Uterus (tissue), 2 donors: ENCODE results near the gene KSR2.

Source experiments
- POLR2A ChIP-seq, 2 donors: fragments of 450-650 bp; IDR thresholded peaks; one replicate each; pipeline ENCODE4 v1.6.1; 2016; ENCODE audit warnings: antibody characterized with exemption in 2 of 2, mild to moderate bottlenecking in 1 of 2, moderate library complexity in 1 of 2
- TF ChIP-seq, protein P1 (sequence below), 4 experiments: fragments of 200-600 bp in 2 of 4; fragments of 450-650 bp in 2 of 4; sonication (generic) in 2 of 4; IDR thresholded peaks; one replicate each; pipeline ENCODE4 v1.5.1; 2016 to 2019; ENCODE audit warnings: antibody characterized with exemption in 4 of 4, mild to moderate bottlenecking in 2 of 4, moderate library complexity in 1 of 4

DNA sequence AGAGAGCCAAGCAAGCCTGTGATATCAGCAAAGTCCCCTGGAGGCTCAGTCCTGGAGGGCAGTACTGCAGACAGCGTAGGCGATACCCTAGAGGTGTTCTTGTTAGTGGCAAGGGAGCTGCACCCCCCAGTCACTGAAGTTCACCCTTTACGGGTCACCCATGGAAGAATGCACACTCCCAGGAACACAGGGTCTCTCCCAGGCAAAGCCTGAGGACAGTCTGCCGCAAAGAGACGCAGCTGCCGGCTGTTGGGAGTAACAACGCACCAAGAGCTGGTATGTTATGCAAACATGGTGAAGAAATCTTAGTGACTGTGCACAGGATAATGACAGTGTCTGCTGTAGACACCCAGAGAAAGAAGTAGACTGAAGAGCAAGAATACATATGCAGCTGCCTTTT lies 563.9 kb downstream of the KSR2 start:
- TF ChIP-seq, protein P1, sequence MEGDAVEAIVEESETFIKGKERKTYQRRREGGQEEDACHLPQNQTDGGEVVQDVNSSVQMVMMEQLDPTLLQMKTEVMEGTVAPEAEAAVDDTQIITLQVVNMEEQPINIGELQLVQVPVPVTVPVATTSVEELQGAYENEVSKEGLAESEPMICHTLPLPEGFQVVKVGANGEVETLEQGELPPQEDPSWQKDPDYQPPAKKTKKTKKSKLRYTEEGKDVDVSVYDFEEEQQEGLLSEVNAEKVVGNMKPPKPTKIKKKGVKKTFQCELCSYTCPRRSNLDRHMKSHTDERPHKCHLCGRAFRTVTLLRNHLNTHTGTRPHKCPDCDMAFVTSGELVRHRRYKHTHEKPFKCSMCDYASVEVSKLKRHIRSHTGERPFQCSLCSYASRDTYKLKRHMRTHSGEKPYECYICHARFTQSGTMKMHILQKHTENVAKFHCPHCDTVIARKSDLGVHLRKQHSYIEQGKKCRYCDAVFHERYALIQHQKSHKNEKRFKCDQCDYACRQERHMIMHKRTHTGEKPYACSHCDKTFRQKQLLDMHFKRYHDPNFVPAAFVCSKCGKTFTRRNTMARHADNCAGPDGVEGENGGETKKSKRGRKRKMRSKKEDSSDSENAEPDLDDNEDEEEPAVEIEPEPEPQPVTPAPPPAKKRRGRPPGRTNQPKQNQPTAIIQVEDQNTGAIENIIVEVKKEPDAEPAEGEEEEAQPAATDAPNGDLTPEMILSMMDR (IDR thresholded peaks at IDR 0.05) = no peak
- no peak for TF ChIP-seq POLR2A (IDR thresholded peaks at IDR 0.05)
